GM10248 (cell line): Measurements from ENCODE around the gene PGD.

Experiments used
- CTCF ChIA-PET: fragments of 300-600 bp; sonication (Branson Sonifier 250); formaldehyde crosslinking; extraction: SDS; loops from one replicate; lab custom pipeline; 2021; ENCODE audit warnings: antibody characterized with exemption; lab: Yijun Ruan, JAX
- POLR2A ChIA-PET: fragments of 350-650 bp; sonication (Branson Sonifier 250); formaldehyde crosslinking; extraction: SDS; loops from one replicate; lab custom pipeline; 2020; ENCODE audit warnings: antibody characterized with exemption; lab: Yijun Ruan, JAX
- DNase-seq: peaks from one replicate; pipeline ENCODE4 v3.0.0; 2012; ENCODE audit errors: extremely low spot score
- TF ChIP-seq, protein P1 (sequence below): IDR thresholded peaks from 2 replicates; pipeline ENCODE4 v1.5.1; 2012; ENCODE audit warnings: mild to moderate bottlenecking, low read depth; ENCODE audit errors: extremely low read depth, missing control alignments, control extremely low read depth

PGD gene

DNA sequence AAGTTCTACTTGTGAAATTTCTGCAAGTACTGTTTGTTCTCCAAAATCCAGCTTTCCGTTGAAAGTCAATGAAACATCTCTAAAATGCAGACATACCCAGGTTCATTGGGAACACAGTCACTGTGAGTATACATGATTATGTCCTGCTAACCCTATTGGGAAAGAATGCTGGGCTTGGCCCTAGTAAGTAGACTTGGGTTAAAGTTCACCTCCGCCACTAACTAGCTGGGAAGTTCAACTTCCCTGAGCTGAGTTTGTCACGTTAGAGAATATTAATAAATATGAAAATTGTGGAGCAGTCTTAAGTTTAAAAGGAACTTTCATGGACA is 10.5 kb upstream of the PGD start:
- DNase-seq, result no peak
- TF ChIP-seq, protein P1, sequence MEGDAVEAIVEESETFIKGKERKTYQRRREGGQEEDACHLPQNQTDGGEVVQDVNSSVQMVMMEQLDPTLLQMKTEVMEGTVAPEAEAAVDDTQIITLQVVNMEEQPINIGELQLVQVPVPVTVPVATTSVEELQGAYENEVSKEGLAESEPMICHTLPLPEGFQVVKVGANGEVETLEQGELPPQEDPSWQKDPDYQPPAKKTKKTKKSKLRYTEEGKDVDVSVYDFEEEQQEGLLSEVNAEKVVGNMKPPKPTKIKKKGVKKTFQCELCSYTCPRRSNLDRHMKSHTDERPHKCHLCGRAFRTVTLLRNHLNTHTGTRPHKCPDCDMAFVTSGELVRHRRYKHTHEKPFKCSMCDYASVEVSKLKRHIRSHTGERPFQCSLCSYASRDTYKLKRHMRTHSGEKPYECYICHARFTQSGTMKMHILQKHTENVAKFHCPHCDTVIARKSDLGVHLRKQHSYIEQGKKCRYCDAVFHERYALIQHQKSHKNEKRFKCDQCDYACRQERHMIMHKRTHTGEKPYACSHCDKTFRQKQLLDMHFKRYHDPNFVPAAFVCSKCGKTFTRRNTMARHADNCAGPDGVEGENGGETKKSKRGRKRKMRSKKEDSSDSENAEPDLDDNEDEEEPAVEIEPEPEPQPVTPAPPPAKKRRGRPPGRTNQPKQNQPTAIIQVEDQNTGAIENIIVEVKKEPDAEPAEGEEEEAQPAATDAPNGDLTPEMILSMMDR, result no peak
- CTCF ChIA-PET, result interaction anchor here (1.2 to 3.8 kb wide), 4 partner anchors 11 to 105 kb away, joined by 3 to 13 read pairs (median 6); partner anchors contain the start of gene PGD
- POLR2A ChIA-PET, result interaction anchor here (1.3 kb wide), 1 partner anchor 11 kb away, joined by 3 read pairs; the partner anchor contains the start of gene PGD

- ChIA-PET POLR2A (no interaction called here), CTCF (interaction anchor here (1.9 kb wide), 1 partner anchor 10 kb away, joined by 5 read pairs; the partner anchor contains the start of gene PGD)
- TF ChIP-seq, protein P1, result no peak
- no peak for DNase-seq
These were observed 9.4 kb upstream of the PGD start for GRCh38 chr1:10389271-10389973.

- POLR2A ChIA-PET, result no interaction called here
- CTCF ChIA-PET, result interaction anchor here (0.9 kb wide), 1 partner anchor 20 kb away, joined by 3 read pairs; no protein-coding TSS in a partner anchor
- TF ChIP-seq, protein P1, result no peak
- DNase-seq, result no peak
These were observed 2.0 kb upstream of the PGD start for GRCh38 chr1:10396870-10397269.

GRCh38 chr1:10398278-10398733 is 558 bp upstream of the PGD start:
- ChIA-PET CTCF (interaction anchor here (1.0 to 2.4 kb wide), 7 partner anchors 9 to 188 kb away, joined by 3 to 10 read pairs (median 5); partner anchors contain the start of genes CENPS and KIF1B), POLR2A (no interaction called here)
- TF ChIP-seq, protein P1, result no peak
- DNase-seq, result peak; percentile 31

GRCh38 chr1:10399444-10399941 is 629 bp downstream of the PGD start:
- DNase-seq, result peak; percentile 69
- ChIA-PET POLR2A (interaction anchor here (0.6 to 1.0 kb wide), 3 partner anchors 11 to 456 kb away, joined by 3 read pairs; no protein-coding TSS in a partner anchor), CTCF (interaction anchor here (0.8 to 2.4 kb wide), 8 partner anchors 9 to 449 kb away, joined by 3 to 10 read pairs (median 6); partner anchors contain the start of genes CENPS and KIF1B)
- TF ChIP-seq, protein P1, result no peak

DNA sequence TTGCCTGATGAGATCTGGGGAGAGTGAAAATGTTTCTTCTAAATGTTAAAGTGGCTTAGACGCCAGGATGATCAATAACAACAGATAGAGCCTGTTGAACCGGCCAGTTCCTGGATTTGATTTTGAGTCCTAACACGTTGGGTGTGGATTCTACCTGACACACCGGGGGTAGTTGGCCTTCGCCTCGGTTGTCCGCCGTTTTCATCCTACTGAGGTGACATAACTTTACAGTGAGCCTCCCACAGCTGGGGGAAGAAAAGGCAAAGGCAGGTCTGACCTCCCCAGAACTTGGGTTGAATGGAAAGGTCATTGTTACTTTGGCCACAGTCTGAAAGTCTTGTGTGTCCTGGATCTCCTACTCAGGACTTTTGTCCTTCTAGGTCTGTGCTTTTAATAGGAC is 1.1 kb downstream of the PGD start:
- ChIA-PET POLR2A (interaction anchor here (0.6 kb wide), 1 partner anchor 212 kb away, joined by 3 read pairs; no protein-coding TSS in a partner anchor), CTCF (interaction anchor here (0.8 to 2.4 kb wide), 6 partner anchors 9 to 450 kb away, joined by 3 to 10 read pairs (median 7); partner anchors contain the start of genes CENPS and KIF1B)

More for the DNA sequence above, 1.1 kb downstream of the PGD start:
- no peak for DNase-seq
- TF ChIP-seq, protein P1, result no peak
